GM21528 (cell line): ENCODE results near the gene PSMD6.

ENCODE experiments used
- ATAC-seq: cut with Tn5 transposase; IDR thresholded peaks from one replicate; pipeline ENCODE4 v1.9.1; 2021; ENCODE audit warnings: mild to moderate bottlenecking, moderate library complexity; ENCODE audit not compliant: unreplicated experiment, low FRiP score

The PSMD6 gene

DNA sequence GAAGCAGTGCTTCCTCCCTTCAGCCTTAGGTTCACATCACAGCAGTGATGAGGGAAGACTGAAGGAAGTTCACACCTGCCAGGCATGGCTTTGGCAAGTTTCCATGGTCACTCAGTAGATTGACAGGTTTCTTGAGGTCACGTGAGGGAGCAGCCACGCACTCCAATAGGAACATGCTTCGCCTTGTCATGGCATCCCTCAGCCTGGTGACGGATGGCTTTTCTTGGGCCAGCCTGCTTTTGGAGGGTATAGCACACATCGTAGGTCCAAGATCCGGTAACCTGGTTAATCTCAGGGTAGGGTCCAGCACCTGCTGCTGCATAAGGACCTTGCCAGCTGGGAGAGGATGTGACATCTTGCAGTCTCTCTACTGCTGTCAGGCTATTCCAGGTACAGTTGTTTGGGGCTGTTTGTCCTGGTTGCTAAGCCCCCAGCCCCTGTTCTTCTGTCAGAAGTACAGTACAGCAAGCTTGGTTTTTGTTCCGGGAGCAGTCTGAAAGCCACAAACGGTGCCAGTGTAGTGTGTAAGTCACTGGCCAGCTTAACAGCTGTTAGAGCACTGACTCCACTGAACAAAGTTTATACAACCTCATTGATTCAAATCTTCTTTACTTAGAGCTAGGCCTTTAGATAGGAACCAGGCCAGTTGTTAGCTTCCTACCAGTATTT lies 42.3 kb downstream of the PSMD6 start:
- ATAC-seq: no peak

DNA sequence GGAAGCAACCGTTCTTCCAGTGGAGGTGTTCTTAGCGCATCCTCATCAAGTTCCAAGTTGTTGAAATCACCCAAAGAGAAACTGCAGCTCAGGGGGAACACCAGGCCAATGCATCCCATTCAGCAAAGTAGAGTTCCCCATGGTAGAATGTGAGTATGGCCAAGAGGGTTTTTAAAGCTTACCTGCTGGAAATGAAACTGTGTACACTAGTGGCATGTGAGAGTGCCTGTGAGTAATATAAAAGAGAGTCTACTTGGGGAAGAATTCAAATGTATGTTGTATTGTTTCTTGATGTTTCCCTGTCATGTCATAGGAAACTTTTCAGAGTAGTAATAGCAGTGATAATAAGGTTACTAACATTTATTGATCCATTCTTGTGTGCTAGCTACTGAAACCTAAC lies 43.3 kb downstream of the PSMD6 start:
- no peak for ATAC-seq

DNA sequence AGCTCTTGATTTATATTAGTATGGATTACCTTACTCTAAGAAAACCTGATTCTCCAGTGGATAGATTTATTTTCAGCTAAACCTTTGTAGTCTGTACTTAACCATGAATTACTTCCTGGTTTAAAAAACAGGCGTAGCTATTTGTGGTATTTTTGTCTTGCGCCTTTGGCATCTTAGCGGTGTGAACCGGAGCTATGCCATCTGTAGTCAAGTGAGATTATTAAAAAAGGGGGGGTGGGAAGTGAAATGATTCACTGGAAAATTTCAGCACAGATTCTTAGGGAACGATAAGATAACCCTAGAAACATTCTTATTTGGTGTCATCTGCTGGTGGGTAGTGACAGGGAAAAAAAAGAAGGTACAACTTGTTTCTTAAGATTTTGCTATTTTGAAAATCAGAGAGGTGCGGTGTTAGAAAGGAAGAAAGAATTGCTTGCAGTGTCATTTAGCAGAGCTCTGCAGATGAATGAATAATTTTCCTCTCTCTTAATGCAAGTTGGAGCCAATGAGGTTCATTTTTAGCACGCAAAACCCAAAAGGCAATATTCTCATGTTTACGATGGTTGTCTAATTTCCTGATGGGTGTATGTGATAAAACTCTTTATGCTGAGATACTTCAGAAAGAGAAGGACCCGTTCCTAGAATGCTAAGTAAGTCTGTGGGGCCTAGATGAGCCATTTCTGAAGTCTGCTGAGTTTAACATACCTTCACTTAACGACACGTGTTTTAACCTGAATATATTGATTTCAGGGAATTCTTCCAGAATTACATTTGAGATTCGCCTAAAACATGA lies 44.0 kb downstream of the PSMD6 start:
- no peak for ATAC-seq

DNA sequence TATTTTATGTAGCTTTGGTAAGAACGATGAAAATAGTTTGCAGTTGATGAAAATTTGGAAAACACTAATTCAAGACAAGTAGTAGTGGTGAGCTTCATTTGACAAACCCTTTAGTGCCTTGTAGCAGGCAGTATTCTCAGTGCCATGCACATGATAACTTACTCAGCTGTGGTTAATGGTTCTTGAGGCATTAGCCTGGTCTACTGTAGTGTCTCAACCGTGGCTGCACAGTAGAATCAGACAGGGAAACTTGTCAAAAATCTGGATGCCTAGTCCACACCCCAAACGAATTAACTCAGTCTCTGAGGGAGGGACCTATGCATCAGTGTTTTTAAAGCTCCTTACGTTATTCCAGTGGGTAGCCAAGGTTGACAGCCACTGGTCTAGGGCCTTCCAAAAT lies 45.4 kb downstream of the PSMD6 start:
- no peak for ATAC-seq

DNA sequence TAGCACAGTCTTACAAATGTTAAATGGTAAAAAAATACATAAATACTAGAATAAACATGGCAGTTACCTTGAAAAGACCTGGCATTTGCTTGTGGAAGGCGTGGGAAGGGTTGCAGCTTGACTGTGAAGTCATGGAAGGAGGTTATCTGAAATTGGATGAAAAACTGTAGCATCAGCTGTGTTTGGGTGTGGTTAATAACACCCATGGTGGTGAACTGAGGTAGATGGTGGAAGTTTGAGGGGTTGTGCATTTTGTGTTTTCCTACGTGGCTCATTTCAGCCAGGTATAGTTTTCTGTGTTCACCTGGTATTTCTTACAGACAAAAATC lies 46.5 kb downstream of the PSMD6 start:
- no peak for ATAC-seq

DNA sequence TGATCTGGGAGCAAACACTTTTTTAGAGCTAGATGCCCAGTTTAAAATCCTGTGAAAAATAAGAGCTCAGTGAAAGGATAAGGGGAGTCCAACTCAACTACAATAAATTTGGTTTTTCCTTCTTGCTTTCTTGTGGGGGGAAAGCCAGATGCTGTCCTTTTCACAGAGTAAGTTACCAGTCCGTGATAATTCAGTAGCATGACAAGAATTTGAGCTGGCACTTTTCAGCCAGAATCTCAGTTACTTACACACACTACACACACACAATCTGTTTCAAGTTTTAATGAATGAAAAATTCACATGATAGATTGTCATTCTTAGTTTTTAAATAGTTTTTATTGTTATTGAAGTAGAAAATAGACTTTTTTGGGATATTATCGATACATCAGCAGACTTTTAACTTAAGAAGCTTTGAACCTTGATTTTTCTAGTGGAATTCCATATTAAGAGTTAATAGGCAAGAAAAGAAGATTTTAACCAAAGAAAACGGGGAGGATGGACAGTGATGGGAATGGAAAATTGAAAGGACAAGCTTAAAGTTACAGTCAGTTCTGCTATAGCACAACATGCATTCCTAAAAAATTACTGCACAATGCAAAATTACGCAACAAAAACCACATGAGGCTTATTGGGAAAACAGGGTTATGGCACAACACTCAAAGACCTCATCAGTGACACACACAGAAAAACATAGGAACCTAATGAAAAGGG lies 47.0 kb downstream of the PSMD6 start:
- no peak for ATAC-seq

DNA sequence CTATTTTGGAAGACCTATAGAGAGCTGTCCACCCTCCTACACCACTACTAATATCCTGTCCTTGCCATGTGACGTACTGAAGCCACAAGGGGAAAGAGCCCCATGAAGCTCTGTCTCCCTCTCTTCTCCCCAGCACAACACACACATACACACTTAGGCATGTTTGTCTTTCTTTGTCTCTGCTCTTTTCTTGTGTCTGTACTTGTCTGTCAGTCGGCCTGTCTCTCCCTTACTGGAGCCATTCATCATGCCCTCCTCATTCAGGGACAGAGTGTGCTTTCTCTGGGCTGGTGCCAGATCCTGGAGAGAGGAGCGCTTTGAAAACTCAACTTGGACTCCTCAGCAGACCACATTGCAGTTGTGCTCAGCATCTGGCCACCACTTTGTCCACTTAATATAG lies 47.6 kb downstream of the PSMD6 start:
- no peak for ATAC-seq

- ATAC-seq: no peak
These were observed 48.8 kb downstream of the PSMD6 start for GRCh38 chr3:63974451-63974850.

DNA sequence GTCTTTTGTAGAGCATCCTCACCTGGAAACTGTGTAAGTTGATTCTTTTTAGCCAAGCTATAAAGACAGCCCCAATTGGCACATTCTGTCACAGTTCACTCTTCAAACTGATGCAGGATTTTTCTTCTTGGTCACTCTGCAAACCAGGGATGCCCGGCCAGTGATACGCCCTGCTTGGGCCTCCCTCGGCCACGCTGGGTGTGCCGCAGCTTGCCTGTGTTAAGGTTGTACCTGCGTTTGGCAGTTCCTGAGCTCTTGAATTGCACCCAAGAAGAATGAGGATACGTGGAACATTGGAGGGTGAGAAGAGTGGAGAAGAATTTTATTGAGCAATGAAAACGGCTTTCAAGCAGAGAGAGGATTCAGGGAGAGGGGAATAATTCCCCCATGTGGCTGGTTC lies 49.9 kb downstream of the PSMD6 start:
- no peak for ATAC-seq

- no peak for ATAC-seq
These were observed 50.3 kb downstream of the PSMD6 start for GRCh38 chr3:63972987-63973386.

DNA sequence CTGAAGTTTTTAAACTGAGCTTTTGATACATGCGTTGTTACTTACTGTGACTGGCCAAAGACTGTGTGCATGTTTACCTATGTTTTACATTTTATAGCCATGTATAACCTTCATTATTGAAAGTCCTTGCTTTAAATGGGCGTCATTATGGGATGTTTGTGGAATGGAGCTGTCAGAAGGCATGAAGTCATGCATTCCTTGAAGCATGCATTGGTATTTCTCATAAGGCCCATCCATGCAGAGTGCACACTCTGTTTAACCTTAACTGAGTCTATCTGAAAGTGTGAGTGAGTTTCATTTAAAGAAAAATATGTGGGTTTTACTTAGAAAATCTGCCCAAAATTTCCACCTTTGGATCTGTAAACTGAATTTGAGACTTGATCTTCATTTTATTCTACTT lies 51.1 kb downstream of the PSMD6 start:
- no peak for ATAC-seq

- ATAC-seq: no peak
These were observed 52.4 kb downstream of the PSMD6 start for GRCh38 chr3:63970631-63971475.

DNA sequence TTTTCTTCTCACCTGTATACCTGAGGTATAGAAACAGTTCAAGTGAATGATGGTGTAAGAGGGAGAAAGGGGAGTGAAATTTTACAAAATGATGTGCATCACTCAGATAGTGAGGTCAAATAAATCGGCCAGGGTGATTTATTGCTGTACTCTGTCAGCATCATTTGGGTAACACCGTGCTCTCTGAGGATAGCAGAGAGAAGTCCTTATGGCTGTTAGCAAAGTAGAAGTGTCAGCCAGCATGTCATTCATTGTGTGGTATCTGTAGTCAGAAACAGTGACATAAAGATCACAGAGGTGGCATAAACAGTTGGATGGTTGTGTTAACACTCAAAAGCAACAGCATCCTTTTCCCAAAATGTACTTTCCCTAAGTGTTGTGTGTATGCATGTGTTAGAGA lies 53.4 kb downstream of the PSMD6 start:
- no peak for ATAC-seq

- ATAC-seq: peak; percentile 28
These were observed 54.5 kb downstream of the PSMD6 start for GRCh38 chr3:63968612-63969350.

DNA sequence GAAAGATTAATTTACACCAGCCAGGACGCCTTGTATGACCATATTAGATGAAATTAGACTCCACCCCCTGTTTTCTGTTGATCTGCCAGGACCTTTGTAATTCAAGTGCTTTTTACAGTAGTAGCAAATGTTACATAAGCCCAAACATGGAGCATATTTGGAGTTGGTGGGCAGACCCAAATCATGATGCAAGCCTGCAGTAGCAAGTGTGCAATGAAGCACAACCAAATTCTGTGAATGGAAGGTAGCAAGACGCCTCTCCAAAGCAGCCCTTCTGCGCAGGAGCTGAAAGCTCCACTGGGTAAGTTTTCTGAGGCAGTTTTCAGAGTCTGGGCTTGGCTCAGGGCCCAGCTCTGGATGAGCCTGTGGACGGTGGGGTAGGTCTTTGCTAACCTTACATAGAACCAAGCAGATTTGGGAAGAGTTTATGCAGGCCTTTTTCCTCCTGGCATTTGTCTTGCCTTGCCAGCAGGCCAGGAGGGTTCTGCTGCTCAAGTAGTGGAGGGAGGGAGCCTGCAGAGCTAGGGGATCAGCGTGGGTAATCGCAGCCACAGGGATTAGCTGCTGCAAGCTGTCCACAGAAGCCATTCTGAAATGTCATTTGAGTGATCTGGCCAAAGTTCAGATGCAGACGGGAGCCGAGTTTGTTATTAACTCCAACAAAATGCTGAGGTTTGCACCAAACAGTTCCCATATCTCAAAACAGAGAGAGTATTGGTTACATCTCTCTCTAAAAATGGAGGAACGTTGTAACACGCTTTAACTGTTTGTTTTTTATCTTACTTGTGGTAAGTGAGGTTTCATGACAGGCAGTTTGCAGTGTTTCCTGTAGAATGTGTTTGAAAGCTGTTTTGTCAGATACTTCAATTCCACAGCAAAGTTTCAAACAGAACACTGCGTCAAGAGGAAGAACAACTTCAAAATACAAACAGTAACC lies 55.4 kb downstream of the PSMD6 start:
- peak; percentile 66 for ATAC-seq

DNA sequence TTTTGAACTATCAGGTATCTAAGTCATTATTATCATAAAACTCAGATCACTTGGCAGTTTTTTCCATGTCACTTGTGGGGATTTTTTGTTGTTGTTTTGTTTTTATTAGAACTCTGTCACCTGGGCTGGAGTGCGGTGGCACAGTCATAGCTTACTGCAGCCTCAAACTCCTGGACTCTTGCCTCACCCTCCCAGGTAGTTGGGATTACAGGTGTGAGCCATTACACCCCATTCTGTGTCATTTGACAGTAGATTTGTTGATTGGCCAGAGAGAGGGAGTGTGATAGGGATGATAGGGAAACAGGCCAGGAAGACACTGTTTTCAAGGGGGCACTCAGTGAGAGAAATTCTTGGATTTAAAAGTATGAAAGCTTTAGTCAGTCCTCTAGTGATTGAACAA lies 56.4 kb downstream of the PSMD6 start:
- ATAC-seq: no peak

DNA sequence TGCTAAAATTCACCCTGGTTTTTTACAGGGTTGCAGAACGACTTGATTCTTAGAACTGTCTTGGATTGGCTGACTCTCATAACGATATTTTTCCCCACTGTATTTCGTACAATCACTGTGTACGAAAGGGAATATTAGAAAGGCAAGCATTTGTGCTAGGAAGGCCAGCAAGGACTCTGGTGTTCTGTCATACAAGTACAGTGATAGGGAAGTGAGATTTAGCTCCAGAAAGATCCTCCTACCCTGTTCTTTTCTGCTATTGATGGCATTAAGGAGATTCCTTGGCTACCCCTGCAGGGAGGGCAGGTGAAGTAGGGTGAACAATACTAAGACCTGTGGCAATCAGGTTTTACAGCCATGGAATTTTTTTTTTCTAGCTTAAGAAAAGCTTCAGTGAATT lies 57.3 kb downstream of the PSMD6 start:
- no peak for ATAC-seq

DNA sequence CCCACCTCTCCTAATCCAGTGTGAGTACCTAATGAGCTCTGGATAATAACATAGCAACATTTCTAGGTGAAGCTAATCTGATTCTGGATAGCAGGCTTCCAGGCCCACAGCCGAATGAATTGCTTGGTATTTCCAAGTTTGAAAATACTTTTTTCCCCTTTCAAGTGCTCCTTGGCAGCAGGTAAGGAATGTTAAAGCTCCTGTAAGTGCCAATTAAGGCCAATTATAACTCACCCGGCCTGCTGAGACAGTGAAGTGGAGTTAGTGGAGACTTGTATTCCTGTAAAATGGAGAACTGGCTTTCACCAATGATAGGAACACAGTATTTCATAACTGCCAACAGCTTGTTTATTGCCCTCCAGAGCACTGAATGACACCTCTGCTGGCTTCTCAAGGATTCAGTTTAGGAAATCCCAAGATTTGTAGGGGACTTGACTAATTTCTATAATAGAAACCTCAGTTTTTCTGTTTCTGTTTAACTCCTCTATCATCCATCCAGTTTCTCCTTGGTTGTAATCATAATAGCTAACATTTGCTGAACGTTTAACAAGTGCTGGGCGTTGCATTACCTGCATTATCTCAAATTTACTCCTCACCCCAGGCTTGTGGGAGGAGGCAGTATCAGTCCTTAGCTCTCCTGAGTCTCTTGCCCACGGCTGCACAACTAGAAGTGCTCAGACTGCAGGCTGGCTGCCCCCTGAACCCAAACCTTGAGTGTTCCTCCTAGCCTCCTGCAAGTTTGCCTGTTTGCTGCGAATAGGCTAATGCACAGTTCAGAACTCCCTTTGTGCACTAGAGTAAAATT lies 58.4 kb downstream of the PSMD6 start:
- ATAC-seq: no peak
